Neural progenitor cell (in vitro differentiated cells): ENCODE measurements around the gene IL10RA. TPM values are rescaled to one million over a fixed set of nuclear protein-coding genes. Genes with fewer than 3 reads are reported as not detected.

Experiments
- DNase-seq: peaks from one replicate; pipeline ENCODE4 v3.0.0-alpha.2; 2016; ENCODE audit warnings: low spot score
- H2AFZ ChIP-seq: fragments of 200-600 bp; sonication (generic); replicated peaks from 2 replicates; pipeline ENCODE4 v1.6.1; 2016; ENCODE audit warnings: antibody characterized with exemption
- H3F3A ChIP-seq: fragments of 200-600 bp; sonication (generic); 2 replicates; pipeline ENCODE4 v1.6.1; 2016; ENCODE audit warnings: antibody characterized with exemption, low read depth
- H3K27ac ChIP-seq: fragments of 200-600 bp; sonication (generic); 2 replicates; pipeline ENCODE4 v1.5.1; 2016; ENCODE audit warnings: mild to moderate bottlenecking
- H3K27me3 ChIP-seq: fragments of 200-600 bp; sonication (generic); 2 replicates; pipeline ENCODE4 v1.6.1; 2016; ENCODE audit warnings: mild to moderate bottlenecking, moderate library complexity
- H3K36me3 ChIP-seq: fragments of 200-600 bp; sonication (generic); 2 replicates; pipeline ENCODE4 v1.5.1; 2016
- H3K4me1 ChIP-seq: fragments of 200-600 bp; sonication (generic); 2 replicates; pipeline ENCODE4 v1.6.1; 2016; ENCODE audit warnings: mixed run types
- H3K4me2 ChIP-seq: fragments of 200-600 bp; sonication (generic); 2 replicates; pipeline ENCODE4 v1.6.1; 2016
- H3K4me3 ChIP-seq: fragments of 200-600 bp; sonication (generic); 2 replicates; pipeline ENCODE4 v1.5.1; 2016
- H3K79me2 ChIP-seq: fragments of 200-600 bp; sonication (generic); 2 replicates; pipeline ENCODE4 v1.6.1; 2016; ENCODE audit warnings: low read depth
- H3K9ac ChIP-seq: fragments of 200-600 bp; sonication (generic); 2 replicates; pipeline ENCODE4 v1.6.1; 2016
- H3K9me3 ChIP-seq: fragments of 200-600 bp; sonication (generic); 2 replicates; pipeline ENCODE4 v1.5.1; 2016; ENCODE audit warnings: low read depth
- H4K20me1 ChIP-seq: fragments of 200-600 bp; sonication (generic); 2 replicates; pipeline ENCODE4 v1.6.1; 2016; ENCODE audit warnings: low read depth
- H3K27ac Mint-ChIP-seq: 3 replicates; pipeline ENCODE4 v1.8.0; 2021; ENCODE audit warnings: mixed read lengths
- H3K27me3 Mint-ChIP-seq: 2 replicates; pipeline ENCODE4 v1.8.0; 2022; ENCODE audit warnings: low read depth, mild to moderate bottlenecking, inconsistent platforms, moderate library complexity, mixed read lengths; ENCODE audit not compliant: insufficient read depth
- H3K36me3 Mint-ChIP-seq: 3 replicates; pipeline ENCODE4 v1.8.0; 2021; ENCODE audit warnings: mixed read lengths
- H3K4me1 Mint-ChIP-seq: 3 replicates; pipeline ENCODE4 v1.8.0; 2021; ENCODE audit warnings: mixed read lengths
- H3K4me3 Mint-ChIP-seq: 3 replicates; pipeline ENCODE4 v1.8.0; 2021; ENCODE audit warnings: mild to moderate bottlenecking, moderate library complexity, mixed read lengths
- H3K9me3 Mint-ChIP-seq: 3 replicates; pipeline ENCODE4 v1.8.0; 2020; ENCODE audit warnings: mixed read lengths
- CTCF ChIP-seq: fragments of 200-600 bp; sonication (generic); IDR thresholded peaks from 2 replicates; pipeline ENCODE4 v1.5.1; 2017; ENCODE audit warnings: antibody characterized with exemption, mild to moderate bottlenecking
- EZH2 ChIP-seq: fragments of 200-600 bp; sonication (generic); IDR thresholded peaks from 2 replicates; pipeline ENCODE4 v1.6.1; 2017; ENCODE audit warnings: antibody characterized with exemption, mild to moderate bottlenecking, moderate library complexity
- EZH2phosphoT487 ChIP-seq: fragments of 200-600 bp; sonication (generic); IDR thresholded peaks from 2 replicates; pipeline ENCODE4 v1.6.1; 2017; ENCODE audit warnings: antibody characterized with exemption
- total RNA-seq: library from RNA; depleted of rRNA; stranded (reverse); fragments of >200 nt; gene quantifications from 2 replicates; pipeline ENCODE4 v1.2.3, GENCODE V29; 2015; ENCODE audit warnings: low replicate concordance

IL10RA gene
- total RNA-seq, 1 donor from 2014 or later, result not detected

DNA sequence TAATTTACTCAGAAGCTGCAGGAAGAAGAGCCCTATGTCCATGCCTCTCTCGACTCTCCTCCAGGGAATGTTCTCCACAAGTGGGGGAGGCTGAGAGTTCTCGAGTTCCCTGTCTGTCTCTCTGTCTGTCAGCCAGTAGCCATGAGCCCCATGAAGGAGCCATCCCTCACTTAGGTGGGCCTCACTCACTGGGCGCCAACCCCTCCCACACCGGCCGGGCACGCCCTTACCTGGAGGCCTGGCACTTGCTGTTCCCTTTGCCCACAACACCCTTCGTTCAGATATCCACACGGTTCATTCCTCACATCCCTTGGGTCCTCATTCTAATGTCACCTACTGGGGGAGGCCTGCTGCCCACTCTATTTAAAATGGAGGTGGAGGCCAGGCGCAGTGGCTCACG is 14.2 kb upstream of the IL10RA start:
- H3K27ac ChIP-seq, result no peak overlapping the region
- H3K9me3 ChIP-seq, result no peaks in the 10 kb centered on the region
- H2AFZ ChIP-seq, result no peak overlapping the region
- no peak overlapping the region for H3K4me3 Mint-ChIP-seq
- H3K9ac ChIP-seq, result no peak overlapping the region
- H3K79me2 ChIP-seq, result no peaks in the 10 kb centered on the region
- peak overlapping the region; percentile 40 for H3K27ac Mint-ChIP-seq
- no peaks in the 10 kb centered on the region for H3K27me3 ChIP-seq
- no peak overlapping the region for H3K4me3 ChIP-seq
- no peaks in the 10 kb centered on the region for H3K9me3 Mint-ChIP-seq
- peaks cover 3% of the 10 kb centered on the region for H3K4me1 Mint-ChIP-seq
- H3K36me3 ChIP-seq, result no peaks in the 10 kb centered on the region
- peaks cover 5% of the 10 kb centered on the region for H3K27me3 Mint-ChIP-seq
- no peaks in the 10 kb centered on the region for H3K36me3 Mint-ChIP-seq
- DNase-seq, result no peak
- no peaks in the 10 kb centered on the region for H4K20me1 ChIP-seq
- no peaks in the 10 kb centered on the region for H3K4me1 ChIP-seq
- no peaks in the 10 kb centered on the region for H3F3A ChIP-seq
- H3K4me2 ChIP-seq, result no peak overlapping the region
- no peak for TF ChIP-seq EZH2
- no peak for TF ChIP-seq EZH2phosphoT487
- TF ChIP-seq CTCF, result no peak

- Histone ChIP-seq H3K4me3 (no peak overlapping the region), H3K4me1 (no peaks in the 10 kb centered on the region), H3K9me3 (no peaks in the 10 kb centered on the region), H3K27ac (no peak overlapping the region), H3K27me3 (no peaks in the 10 kb centered on the region), H4K20me1 (no peaks in the 10 kb centered on the region), H3F3A (no peaks in the 10 kb centered on the region), H3K9ac (no peak overlapping the region), H3K4me2 (no peak overlapping the region), H3K36me3 (no peaks in the 10 kb centered on the region), H2AFZ (no peak overlapping the region), H3K79me2 (no peaks in the 10 kb centered on the region)
- no peak for TF ChIP-seq EZH2
- no peak for TF ChIP-seq EZH2phosphoT487
- TF ChIP-seq CTCF, result no peak
- Mint-ChIP-seq H3K4me1 (peaks cover 3% of the 10 kb centered on the region), H3K4me3 (no peak overlapping the region), H3K27ac (no peak overlapping the region), H3K9me3 (no peaks in the 10 kb centered on the region), H3K27me3 (peaks cover 5% of the 10 kb centered on the region), H3K36me3 (no peaks in the 10 kb centered on the region)
- DNase-seq, result no peak
Observed at GRCh38 chr11:117972629-117973502, 13.3 kb upstream of the IL10RA start.

GRCh38 chr11:117973503-117973860 is 12.7 kb upstream of the IL10RA start:
- no peak overlapping the region for H3K9ac ChIP-seq
- Mint-ChIP-seq H3K27ac (no peak overlapping the region), H3K9me3 (no peaks in the 10 kb centered on the region), H3K4me1 (peaks cover 3% of the 10 kb centered on the region), H3K27me3 (peaks cover 5% of the 10 kb centered on the region), H3K36me3 (no peaks in the 10 kb centered on the region), H3K4me3 (no peak overlapping the region)
- H3K79me2 ChIP-seq, result no peaks in the 10 kb centered on the region
- H3F3A ChIP-seq, result no peaks in the 10 kb centered on the region
- H3K36me3 ChIP-seq, result no peaks in the 10 kb centered on the region
- TF ChIP-seq EZH2phosphoT487 (no peak), EZH2 (no peak), CTCF (no peak)
- no peaks in the 10 kb centered on the region for H3K27me3 ChIP-seq
- H3K27ac ChIP-seq, result no peak overlapping the region
- DNase-seq, result no peak
- no peak overlapping the region for H2AFZ ChIP-seq
- no peak overlapping the region for H3K4me3 ChIP-seq
- H3K9me3 ChIP-seq, result no peaks in the 10 kb centered on the region
- H3K4me2 ChIP-seq, result no peak overlapping the region
- no peaks in the 10 kb centered on the region for H4K20me1 ChIP-seq
- no peaks in the 10 kb centered on the region for H3K4me1 ChIP-seq
